Hematopoietic multipotent progenitor cell (in vitro differentiated cells): ENCODE results near the gene WASHC2A. TPM values are rescaled to one million over a fixed set of nuclear protein-coding genes. Genes with fewer than 3 reads are reported as not detected.
"Not testable (repeated sequence)": the region's sequence is repeated elsewhere in the genome, so short reads cannot be mapped to it uniquely, and the experiment has no call there.

Experiments used
- DNase-seq, 3 donors: peaks; one replicate each; pipeline ENCODE4 v3.0.0-alpha.2; 2011 to 2015; ENCODE audit warnings: low read depth in 2 of 3, low spot score in 2 of 3
- total RNA-seq: library from RNA; depleted of rRNA; stranded (reverse); fragments of >200 nt; gene quantifications from one replicate; pipeline ENCODE4 v1.2.3, GENCODE V29; 2012

The WASHC2A gene, protein sequence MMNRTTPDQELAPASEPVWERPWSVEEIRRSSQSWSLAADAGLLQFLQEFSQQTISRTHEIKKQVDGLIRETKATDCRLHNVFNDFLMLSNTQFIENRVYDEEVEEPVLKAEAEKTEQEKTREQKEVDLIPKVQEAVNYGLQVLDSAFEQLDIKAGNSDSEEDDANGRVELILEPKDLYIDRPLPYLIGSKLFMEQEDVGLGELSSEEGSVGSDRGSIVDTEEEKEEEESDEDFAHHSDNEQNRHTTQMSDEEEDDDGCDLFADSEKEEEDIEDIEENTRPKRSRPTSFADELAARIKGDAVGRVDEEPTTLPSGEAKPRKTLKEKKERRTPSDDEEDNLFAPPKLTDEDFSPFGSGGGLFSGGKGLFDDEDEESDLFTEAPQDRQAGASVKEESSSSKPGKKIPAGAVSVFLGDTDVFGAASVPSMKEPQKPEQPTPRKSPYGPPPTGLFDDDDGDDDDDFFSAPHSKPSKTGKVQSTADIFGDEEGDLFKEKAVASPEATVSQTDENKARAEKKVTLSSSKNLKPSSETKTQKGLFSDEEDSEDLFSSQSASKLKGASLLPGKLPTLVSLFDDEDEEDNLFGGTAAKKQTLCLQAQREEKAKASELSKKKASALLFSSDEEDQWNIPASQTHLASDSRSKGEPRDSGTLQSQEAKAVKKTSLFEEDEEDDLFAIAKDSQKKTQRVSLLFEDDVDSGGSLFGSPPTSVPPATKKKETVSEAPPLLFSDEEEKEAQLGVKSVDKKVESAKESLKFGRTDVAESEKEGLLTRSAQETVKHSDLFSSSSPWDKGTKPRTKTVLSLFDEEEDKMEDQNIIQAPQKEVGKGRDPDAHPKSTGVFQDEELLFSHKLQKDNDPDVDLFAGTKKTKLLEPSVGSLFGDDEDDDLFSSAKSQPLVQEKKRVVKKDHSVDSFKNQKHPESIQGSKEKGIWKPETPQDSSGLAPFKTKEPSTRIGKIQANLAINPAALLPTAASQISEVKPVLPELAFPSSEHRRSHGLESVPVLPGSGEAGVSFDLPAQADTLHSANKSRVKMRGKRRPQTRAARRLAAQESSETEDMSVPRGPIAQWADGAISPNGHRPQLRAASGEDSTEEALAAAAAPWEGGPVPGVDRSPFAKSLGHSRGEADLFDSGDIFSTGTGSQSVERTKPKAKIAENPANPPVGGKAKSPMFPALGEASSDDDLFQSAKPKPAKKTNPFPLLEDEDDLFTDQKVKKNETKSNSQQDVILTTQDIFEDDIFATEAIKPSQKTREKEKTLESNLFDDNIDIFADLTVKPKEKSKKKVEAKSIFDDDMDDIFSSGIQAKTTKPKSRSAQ (N-terminal part only)
- total RNA-seq: 16.4 TPM

DNA sequence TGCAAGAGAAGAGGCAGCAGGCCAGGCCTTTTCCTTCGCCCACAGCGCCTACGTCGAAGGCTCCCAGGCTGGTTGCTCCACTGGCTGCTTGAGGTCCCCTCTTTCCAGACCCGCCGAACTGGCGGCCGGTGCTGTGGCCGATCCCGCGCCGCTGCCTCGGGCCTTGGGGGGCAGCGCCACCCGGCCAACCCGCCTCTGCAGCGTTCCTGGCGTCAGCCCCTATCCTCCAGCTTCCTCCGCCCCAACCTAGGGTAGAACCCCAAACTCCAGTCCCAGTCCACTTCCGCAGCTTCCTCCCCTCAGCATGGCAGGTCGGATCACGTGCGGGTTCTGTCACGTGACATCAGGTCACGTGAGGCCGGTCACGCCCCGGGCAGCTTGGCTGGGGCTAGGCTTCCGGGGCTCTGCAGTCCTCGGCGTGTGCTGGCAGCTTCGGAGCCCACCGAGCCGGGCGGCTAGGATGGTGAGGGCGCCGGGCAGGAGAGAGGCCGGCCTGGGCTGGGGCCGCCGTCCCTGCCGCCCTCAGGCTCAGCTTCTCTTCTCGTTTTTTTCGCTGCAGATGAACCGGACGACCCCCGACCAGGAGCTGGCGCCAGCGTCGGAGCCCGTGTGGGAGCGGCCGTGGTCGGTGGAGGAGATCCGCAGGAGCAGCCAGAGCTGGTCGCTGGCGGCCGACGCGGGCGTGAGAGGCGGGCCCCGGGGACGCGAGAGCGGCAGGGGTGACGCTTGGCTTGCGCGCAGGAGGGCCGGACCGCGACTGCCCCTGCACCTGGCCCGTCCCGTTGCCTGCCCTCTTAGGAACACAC lies at the start of gene WASHC2A:
Gene WASHC2A, plus strand, starts transcription at position 409 of the 806 bp plus-strand sequence. Its CDS starts 52 bp downstream, at position 461.
- peak; percentile 50 to 93 (median 73) for DNase-seq

DNA sequence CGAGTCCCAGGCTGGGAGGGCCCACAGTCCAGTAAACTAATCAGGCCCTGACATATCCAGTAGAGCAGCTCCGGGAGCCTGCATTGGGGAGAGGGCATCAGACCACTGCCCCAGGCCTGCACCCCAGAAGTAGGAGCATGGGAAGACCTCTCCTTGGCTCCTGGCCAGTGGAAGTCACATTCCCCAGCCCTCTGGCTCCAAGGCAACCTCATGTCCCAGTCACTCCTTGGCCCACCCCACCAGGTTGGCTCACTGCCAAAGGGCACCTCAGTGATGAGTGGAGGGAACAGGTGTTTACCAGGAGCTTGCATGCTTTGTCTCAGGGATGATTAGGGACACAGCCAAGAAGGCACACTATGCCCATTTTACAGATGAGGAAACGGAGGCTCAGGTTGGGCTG lies 48.5 kb upstream of the WASHC2A start:
- not testable (repeated sequence) for DNase-seq

DNA sequence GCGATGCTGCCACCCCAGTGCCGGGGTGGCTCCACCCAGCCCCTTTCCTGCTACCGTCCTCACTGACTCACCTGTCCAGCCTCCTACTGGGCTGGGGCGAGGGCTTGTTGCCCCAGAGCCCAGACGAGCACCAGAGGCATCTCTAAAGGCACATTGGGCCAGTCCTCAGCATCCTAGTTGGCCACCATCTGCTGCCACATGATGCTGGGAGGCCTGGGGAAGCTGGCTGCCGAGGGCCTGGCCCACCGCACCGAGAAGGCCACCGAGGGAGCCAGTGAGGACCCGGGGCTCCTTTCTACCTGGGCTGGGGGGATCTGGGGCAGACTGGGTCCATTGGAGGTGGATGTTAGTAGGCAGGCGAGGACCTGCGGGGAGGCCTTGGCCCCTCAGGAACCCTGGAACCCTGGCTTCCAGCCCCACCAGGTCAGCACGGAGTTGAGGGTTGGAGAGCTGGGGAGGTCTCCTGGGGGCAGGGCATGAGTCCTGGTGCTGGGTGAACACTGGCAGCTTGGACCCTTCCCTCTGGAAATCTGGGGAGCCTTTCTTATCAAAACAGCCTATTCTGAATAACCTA lies 47.2 kb upstream of the WASHC2A start:
- not testable (repeated sequence) for DNase-seq

DNA sequence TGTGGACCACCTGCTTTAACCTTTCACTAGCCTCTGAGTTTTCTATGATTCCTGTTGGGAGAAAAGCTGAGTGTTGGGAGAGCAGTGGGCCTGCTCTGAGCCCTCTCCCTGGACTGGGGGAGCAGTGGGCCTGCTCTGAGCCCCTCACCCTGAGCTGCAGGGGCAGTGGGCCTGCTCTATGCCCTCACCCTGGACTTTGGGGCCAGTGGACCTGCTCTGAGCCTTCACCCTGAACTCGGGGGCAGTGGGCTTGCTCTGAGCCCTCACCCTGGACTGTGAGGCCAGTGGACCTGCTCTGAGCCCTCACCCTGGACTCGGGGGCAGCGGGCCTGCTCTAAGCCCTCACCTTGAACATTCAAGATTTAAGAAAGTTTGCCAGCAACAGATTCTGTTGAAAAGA lies 46.1 kb upstream of the WASHC2A start:
- DNase-seq: no peak

DNA sequence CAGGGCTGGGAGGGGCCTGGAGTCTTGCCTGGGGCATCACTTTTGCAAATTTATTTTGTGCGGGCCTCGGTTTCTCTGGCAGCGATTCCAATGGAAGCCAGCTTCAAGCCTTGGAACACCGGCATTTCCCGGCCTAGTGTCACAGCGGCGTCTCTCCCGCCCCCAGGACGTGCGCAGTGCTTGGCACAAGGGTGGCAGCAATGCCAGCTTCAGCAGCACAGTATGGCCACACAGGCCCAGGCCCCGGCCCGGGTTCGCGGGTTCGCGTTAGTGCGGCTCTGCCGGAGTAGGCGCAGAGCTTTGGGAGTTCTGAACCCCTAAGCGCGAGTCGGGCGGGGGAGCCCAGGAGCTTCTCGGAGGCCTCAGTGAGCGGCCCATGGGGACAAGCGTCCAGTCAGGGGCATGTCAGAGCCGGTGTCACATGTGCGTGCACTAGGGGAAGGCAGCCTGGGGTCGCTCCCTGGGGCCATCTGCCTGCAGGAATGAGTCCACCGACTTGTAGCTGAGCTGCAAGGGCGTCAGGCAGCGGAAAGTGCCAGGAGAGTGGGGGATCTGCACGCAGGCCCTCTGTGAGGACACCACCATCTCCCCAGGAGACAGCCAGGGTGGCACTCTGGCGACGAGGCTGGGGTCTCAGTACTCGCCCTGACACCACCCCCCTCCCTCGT lies 42.9 kb upstream of the WASHC2A start:
- not testable (repeated sequence) for DNase-seq

DNA sequence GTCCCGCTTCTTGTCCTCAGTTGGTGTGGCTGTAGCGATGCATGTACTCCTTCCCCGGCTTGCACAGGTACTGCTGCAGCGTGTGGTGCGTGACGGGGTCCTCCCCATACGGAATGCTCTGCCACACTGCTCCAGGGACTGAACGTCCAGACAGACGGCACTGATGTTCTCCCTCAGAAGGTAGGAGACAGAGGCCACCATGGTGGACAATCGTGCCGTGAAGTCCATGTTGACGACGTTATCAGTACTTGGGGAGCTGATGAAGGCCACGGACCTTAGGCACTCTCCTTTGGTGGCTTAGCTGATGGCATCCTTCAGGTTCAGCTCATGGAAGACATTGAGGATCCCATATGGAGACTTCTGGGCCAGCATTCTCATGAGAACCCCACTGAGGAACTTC lies 42.1 kb upstream of the WASHC2A start:
- no peak for DNase-seq

- DNase-seq: no peak
These were observed 40.6 kb upstream of the WASHC2A start for GRCh38 chr10:50027195-50027594.

GRCh38 chr10:50033481-50033880 lies 34.3 kb upstream of the WASHC2A start:
- no peak for DNase-seq

DNA sequence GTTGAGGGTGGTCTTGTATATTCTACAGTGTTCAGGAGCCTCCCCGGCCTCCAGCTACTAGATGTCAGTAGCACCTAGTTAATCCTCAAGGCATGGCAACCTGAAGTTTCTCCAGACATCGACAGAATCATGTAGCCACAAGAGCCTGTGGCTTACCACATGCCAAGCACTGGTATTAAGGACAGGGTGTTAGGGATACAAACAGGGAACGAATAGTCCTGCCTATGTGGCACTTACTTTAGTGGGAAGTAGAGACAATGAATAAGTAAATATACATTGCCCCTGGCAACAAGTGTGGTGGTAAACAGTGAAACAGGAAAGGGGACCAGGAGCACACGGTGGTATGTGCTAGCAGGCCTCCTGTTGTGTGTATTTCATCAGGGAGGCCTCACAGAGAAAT lies 32.4 kb upstream of the WASHC2A start:
- DNase-seq: peak in 2 of 3 donors; percentile 6 to 23

GRCh38 chr10:50044941-50045664 lies 22.7 kb upstream of the WASHC2A start:
- DNase-seq: no peak

DNA sequence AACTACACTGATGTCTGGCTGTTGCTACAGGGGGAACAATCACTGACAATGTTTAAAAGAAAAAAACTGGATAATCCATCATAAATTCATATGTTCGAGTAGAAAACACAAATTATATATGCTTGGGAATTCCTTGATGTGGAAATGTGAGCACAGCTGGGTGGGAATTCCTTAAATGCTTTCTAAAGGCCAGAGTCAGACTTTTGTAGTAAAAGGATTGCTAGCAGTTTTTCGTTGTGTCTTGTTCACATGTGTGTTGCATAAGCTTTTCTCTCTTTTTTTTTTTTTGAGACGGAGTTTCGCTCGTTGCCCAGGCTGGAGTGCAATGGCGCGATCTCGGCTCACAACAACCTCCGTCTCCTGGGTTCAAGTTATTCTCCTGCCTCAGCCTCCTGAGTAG lies 21.3 kb upstream of the WASHC2A start:
- not testable (repeated sequence) for DNase-seq

DNA sequence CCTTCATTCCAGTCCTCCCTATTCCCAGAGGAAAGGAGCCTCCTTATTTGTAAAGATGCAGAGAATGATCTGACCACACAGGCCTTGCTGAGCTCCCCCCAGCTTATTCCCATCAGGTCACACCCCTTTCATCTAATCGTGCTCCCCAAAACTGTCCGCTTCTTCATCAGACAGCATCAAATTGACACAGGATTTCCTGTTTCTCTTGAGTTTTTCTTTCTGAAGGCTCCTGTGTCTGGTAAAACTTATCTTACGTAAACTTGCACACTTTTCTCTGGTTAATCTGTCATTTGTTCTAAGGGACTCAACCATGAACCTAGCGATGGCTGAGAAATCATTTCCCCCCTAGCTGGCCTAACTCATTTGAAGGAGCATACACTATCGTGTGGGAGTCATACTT lies 20.2 kb upstream of the WASHC2A start:
- DNase-seq: not testable (repeated sequence)

GRCh38 chr10:50051995-50052660 lies 15.6 kb upstream of the WASHC2A start:
- DNase-seq: not testable (repeated sequence)

DNA sequence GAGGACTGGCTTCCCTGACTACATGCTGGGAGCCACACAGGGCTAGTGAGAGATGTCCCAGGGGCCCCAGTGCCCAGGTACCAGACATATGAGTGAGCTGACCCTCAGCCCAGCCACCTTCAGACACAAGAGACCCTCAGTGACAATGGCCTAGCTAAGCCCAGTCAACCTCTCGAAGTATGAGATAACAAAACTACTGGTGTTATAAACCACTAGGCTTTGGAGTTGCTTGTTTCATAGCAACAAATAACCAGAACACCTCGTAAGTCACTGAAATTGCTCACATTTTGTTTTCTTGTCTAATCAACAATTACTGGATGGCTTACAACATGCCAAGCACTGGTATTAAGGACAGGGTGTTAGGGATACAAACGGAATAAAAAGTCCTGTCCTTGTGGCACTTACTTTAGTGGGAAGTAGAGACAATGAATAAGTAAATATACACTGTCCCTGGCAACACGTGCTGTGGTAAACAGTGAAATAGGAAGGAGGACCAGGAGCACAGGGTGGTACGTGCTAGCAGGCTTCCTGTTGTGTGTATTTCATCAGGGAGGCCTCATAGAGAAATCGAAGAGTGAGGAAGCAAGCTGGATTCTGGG lies 14.9 kb upstream of the WASHC2A start:
- DNase-seq: not testable (repeated sequence)

DNA sequence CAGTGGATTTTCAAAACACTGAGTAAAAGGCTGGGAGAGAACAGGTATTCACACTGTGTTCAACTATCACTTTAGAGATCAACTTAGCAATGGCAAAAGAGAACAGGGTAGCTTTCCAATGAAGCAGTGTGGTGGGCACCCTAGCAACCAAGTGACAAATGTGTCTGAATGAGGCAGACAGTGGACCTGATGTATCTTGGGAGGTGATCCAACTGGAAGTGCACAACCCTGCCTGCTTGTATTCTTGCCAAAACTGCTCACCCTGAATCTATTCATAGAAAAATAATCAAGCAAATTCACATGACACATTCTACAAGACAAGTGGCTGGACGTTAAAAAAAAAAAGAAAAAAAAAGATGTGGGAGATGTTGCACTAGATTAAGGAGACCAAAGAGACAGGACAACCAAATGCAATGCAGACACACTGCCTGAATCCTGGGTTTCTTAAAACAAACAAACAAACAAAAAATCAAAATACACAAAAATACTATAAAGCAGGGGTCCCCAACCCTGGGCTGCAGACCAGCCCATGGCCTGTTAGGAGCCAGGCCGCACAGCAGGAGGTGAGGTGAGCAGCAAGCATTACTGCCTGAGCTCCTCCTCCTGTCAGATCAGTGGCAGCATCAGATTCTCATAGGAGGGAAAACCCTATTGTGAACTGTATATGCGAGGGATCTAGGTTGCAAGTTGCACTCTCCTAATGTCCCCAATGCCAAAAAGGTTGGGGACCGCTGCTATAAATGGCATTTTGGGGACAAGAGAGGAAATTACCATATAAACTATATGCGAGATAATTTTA lies 12.1 kb upstream of the WASHC2A start:
- DNase-seq: not testable (repeated sequence)

DNA sequence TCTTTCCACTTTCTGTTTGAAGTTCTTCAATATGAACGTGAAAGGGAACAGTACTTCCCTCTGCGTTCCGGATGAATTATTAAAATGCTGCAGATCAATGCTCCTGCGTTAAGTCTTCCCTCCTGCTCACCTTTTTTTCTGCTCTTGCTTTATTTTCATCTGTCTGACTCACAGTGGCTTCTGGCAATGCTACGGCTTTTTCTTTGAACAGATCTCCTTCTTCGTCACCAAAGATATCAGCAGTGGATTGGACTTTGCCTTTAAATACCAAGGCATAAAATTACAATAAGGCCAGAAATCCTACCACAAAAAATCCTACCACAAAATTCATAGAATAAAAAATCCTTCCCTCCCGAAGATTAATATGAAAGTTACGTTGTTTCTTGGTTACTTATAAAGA lies 11.1 kb upstream of the WASHC2A start:
- DNase-seq: not testable (repeated sequence)
